AG09309 (cell line): ENCODE results near the gene CEP95.
A peak's percentile ranks its signal among the peaks of the same experiment; 100 is the strongest.

Source experiments
- DNase-seq: peaks from one replicate; pipeline ENCODE4 v3.0.0-alpha.2; 2010; ENCODE audit warnings: low read depth
- H3K4me3 ChIP-seq: 2 replicates; pipeline ENCODE4 v1.5.1; 2011; ENCODE audit warnings: mild to moderate bottlenecking, low read depth, low read length, moderate library complexity; ENCODE audit not compliant: control insufficient read depth
- TF ChIP-seq, protein P1 (sequence below): IDR thresholded peaks from 2 replicates; pipeline ENCODE4 v1.5.1; 2011; ENCODE audit warnings: mild to moderate bottlenecking, low read depth, low read length, inconsistent platforms; ENCODE audit not compliant: insufficient read depth, control insufficient read depth; ENCODE audit errors: missing control alignments

Gene CEP95

DNA sequence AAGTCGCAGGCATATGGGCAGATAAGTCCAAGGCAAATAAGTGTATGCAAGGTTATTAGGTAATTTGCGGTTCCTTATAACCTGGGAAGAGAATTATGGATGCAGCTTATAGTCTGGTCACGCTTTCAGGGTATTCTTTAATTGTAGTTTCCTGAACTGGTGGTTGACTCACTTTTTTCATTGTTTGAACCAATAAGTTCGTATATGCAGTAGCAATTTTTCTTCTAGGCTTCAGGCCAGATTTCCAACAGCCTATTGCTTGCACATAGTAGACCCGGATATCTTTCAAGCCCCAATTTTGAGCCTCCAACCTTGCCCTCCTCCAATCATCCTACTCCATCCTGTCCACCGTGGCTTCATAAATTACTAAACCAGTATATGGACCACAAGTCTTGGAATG is 12.8 kb downstream of the CEP95 start:
- TF ChIP-seq, protein P1, sequence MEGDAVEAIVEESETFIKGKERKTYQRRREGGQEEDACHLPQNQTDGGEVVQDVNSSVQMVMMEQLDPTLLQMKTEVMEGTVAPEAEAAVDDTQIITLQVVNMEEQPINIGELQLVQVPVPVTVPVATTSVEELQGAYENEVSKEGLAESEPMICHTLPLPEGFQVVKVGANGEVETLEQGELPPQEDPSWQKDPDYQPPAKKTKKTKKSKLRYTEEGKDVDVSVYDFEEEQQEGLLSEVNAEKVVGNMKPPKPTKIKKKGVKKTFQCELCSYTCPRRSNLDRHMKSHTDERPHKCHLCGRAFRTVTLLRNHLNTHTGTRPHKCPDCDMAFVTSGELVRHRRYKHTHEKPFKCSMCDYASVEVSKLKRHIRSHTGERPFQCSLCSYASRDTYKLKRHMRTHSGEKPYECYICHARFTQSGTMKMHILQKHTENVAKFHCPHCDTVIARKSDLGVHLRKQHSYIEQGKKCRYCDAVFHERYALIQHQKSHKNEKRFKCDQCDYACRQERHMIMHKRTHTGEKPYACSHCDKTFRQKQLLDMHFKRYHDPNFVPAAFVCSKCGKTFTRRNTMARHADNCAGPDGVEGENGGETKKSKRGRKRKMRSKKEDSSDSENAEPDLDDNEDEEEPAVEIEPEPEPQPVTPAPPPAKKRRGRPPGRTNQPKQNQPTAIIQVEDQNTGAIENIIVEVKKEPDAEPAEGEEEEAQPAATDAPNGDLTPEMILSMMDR = no peak
- H3K4me3 ChIP-seq = no peak overlapping the region
- DNase-seq = no peak

DNA sequence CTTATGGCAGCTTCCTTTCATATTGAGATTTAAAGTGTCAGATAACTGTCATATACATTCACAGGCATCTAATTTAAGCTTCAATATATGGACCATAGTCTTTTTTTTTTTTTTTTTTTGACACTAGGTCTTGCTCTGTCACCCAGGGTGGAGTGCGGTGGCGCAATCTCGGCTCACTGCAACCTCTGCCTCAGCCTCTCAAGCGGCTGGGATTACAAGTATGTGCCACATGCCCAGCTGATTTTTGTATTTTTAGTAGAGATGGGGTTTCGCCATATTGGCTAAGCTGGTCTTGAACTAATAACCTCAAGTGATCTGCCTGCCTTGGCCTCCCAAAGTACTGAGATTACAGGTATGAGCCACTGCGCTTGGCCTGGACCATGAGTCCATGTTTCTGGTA is 13.6 kb downstream of the CEP95 start:
- TF ChIP-seq, protein P1 = no peak
- no peak overlapping the region for H3K4me3 ChIP-seq
- no peak for DNase-seq

DNA sequence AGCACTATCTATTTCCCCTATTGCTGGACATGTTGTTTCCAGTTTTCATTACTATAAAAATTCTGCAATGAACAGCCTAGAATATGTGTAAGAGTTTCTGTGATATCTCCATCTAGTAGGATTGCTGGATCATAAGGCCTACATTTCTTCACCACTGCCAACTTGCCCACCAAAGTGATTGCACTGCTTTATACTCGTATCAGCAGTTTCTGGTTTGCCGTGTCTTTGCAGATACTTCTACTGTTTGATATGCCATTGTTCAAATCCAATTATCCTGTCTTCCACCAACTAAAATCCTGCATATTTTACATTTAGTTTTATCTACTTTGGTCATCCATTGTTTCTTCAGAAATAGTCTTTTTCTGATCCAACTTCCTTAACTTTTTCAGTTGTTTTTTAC is 21.1 kb downstream of the CEP95 start:
- H3K4me3 ChIP-seq = no peak overlapping the region
- no peak for DNase-seq
- TF ChIP-seq, protein P1 = no peak

DNA sequence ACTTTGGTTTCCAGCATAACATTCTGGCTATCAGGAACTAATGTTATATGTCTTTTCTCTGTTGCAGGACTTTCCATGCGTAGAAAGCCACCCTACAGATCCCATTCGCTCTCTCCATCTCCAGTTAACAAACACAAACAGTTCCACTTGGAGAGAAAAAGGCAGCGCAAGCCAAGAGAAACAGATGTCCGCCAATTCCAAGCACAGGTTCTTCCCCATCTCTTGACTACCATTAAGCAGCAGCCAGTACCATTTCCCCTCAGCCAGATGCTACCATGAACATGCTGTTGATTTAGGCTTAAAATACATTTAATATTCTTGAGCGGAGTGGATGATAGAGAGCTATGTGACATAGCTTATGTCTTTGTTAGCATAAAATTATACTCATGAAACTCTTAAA is 22.4 kb downstream of the CEP95 start:
- no peak for DNase-seq
- no peak overlapping the region for H3K4me3 ChIP-seq
- TF ChIP-seq, protein P1 = no peak

DNA sequence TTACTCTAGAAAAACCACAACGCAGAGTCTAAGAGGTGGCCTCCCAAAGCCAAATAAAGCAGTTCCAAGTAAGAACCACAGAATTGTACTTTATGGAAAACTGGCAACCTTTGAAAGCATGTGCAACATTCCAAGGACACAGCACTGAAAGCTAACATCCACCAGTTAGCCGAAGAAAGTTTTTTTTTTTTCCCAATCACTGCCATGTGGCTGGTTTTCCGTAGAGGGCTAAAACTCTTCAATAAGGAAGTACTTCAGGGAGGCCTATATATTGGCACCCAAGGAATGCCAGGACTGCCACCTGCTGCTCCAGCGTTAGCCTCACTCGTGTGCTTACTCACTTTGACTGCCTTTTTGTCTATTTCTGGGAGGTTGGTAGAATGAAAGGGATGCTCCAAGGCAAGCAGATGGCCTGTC is 25.2 kb downstream of the CEP95 start:
- peak; percentile 56 for DNase-seq
- TF ChIP-seq, protein P1 = no peak
- H3K4me3 ChIP-seq = no peak overlapping the region

DNA sequence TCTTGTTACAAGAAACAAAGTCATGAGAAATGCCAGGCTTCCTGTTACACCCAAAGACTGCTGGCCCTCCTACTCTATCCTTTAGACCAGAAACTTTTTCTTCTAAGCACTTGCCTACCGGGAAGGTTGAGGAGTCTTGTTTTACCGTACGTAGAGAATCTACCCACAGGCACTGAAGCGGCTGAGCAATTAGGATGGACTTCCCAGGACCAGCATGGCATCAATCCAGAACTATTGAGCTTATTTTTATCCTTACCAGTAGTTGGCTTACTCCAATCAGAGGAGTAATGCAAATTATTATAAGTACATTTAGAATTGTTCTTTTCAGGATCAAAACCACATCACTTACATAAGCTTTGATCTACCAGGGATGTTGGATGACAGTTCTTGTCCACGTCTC is 25.6 kb downstream of the CEP95 start:
- H3K4me3 ChIP-seq = no peak overlapping the region
- TF ChIP-seq, protein P1 = no peak
- DNase-seq = no peak

DNA sequence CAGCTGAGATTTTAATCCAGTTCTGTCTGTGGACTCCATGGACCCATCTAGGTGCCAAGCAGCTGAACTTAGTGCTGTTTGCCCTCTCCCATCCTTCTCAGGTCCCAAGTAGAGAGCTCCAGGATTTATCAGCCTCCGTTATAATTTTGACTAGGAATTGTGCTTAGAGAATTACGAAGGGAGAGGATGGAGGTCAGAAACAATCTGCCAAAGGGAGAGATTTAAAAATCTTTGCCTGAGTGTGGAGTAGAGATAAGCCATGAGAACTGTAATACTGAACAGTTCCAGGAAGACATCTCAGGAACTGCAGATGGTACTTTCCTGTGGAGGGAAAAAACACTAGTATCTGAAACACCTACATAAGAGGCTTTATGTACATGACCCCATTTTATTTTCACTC is 27.0 kb downstream of the CEP95 start:
- TF ChIP-seq, protein P1 = no peak
- DNase-seq = no peak
- H3K4me3 ChIP-seq = no peak overlapping the region
